DMS53 treated with DMSO at 0.1 percent for 48 hours (cell line): ENCODE measurements around the gene DOCK4.

Experiments used
- DNase-seq: peaks from one replicate; lab custom pipeline; 2025; ENCODE audit not compliant: unreplicated experiment; lab: John Stamatoyannopoulos, UW

DOCK4 gene

DNA sequence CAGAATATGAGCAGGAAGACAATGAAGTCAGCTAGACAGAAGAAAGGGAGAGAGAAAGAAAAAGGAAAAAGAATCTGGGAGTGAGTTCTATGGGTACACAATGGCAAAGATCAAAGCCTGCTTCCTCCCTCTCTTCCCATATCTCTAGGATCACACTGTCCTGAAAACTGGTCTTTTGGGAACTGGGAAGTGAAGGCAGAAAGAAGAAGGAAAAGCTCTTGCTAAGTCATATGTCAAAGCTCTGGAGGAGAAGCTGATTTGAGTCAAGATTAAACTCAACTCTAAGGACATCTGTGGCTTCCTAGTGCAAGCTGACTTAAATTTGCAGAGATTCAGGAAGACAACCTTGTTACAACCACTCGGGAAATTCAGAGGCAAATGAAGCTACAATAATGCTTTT is 147.5 kb downstream of the DOCK4 start:
- no peak for DNase-seq

DNA sequence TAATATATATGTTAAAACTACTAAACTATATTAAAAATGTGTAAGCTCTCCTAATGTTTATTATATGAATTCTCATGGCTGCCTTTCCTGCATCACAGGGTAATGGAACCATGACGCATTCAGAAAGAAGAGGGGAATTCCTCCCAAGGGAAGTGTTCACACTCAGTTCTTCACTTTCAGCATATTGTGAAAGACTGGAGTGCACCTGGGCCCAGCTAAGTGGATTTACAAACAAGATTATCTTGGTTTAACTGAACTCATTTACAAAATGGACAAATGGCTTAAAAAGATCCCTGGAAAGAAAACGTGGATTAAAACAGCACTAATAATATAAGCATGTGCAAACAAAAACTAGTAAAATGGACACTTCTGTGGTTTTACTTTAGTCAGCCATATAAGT is 149.8 kb downstream of the DOCK4 start:
- peak; percentile 79 for DNase-seq

DNA sequence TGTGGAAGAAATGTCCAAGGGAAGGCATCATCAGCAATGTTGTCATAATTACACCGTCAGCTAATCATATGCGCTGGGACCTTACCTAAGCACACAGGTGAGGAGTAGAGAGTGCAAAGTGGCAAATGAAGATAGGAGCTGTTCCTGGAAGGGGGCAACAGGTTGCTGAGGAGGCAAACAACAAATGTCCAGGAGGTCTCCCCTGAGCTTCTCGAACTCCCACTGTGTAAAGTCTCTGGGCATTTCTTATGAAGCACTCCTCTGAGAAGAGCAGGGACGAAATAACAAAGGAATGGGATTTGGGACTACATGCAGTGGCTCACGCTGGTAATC is 152.5 kb downstream of the DOCK4 start:
- DNase-seq = no peak

DNA sequence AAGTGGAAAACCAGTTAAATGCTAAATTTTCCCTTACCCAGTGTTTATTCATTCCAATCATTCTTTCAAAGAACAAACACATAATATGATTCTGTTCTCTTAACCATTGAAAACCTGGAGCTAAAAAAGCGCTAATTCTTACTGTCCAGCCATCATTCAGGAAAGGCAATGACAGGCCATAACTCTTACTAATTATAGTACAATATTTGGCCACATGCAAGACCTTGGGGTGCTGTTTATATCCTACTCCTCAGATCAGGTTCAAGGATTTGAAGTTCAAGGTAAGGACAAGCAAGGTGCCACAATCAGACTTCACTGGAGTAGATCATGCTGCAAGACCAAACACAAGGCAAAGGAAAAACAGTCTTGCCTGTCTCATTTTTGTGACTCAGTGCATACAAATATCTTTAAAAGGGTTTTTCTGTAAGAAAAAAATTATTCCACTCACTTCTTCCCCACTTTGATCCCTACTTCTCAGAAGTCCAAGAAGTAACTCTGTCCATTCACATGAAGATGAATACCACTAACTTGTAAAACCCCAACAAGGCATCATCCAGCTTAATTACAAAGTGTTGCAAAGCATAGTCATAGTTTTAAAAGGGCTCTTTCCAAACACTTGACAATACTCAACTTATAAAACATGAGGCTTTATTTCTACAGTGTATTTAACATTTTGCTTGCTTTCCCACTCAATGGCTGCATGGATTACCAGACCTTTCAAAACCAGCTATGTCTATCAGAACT is 153.0 kb downstream of the DOCK4 start:
- DNase-seq = no peak

DNA sequence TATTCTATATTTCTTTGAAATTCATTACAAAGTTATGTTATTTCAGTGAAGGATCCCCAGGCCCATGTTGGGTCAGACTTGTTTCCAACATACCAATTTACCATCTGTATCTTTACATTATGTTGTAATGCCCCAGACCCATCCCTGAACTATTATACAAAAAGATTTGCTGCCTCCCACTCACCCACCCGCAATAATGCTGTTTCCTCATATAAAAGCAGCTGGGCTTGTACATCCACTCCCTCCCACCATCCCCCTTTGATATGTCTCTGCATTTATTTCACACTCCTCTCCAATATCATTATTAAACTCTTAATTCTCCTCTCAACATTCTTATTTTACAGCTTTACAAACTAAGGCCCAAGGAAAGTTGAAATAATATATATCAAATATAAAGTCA is 153.7 kb downstream of the DOCK4 start:
- no peak for DNase-seq

DNA sequence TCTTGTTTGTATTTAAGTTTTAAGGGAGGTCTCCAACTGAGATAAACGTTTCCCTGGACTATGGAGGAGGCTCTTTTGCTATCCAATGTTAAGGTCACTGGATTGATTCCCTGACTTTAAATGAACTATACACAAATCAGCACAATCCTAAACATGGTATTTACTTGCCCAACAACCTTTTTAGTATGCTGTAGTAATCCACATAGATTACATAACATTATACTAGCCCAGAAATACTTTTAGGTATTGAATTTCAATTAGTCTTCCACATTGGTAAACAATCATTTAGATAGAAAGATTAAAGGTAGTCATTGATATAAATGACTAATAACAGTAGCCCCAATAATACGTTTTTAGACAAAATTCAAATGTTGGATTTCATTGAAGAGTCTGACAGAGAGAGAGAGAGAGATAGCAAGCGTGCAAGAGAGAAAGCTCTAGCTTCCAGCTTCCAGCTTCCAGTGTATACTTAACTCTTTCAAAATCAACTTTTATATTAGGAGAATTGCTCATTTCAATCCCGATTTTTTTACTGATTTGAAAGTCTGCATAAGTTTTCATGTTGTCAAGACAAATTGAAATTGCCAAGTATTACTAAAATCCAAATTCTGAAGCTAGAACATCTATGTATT is 155.8 kb downstream of the DOCK4 start:
- DNase-seq = no peak

DNA sequence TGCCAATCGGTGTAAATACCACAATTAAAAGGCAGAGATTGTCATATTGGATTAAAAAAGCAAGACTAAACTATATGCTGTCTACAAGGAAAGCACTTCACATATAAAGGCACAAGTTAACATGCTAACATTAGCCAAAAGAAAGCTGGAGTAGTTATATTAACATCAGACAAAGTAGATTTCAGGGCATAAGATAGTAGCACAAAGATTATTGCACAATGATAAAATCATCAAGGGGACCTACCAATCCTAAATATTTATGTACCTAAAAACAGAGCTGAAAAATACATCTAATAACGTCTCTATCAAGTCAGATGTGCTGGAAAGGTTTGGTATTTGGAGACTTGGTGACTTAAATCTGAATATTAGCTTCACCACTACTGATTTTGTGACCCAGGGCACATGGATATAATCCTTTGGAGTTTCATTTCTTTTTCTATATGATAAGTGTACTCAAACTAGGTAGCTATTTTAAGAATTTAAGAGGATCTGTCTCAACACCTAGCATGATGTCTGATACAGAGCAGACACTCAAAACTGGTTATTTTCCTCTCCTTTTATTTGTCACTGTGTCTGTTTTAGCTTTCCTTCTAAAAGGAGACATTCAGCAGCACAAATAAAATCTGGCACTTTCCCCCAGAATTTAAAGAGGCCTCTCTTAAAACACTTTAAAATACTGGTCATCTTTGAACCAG is 156.5 kb downstream of the DOCK4 start:
- no peak for DNase-seq

DNA sequence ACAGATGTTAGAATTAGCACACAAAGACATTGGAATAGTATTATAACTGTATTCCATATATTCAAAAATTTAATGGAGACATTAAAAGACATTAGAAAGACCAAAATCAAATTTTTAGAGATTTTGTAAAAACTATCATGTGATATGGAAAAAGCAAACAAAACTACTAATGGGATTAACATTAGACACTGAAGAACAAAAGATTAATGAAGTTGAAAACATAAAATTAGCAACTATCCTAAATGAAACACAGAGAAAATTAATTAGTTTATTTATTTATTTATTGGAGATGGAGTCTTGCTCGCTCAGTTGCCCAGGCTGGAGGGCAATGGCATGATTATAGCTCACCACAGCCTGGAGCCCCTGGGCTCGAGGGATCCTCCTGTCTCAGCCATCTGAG is 158.8 kb downstream of the DOCK4 start:
- DNase-seq = no peak

DNA sequence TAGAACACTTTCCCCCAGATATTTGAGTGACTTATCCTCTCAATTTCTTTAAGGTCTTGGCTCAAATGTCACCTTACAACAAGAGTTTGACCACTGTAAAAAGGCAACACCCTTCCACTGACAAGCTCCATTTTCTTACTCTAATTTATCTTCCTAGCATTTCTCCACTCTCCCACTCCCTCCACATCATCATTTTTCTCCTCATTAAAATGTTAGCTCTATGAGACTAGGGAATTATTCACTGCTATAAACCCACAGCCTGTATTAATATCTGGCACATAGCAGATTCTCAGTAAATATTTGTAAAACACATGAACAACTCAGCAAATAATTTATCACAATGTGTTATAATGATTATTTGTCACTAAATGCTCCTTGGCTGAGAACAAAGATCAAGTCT is 161.0 kb downstream of the DOCK4 start:
- no peak for DNase-seq

DNA sequence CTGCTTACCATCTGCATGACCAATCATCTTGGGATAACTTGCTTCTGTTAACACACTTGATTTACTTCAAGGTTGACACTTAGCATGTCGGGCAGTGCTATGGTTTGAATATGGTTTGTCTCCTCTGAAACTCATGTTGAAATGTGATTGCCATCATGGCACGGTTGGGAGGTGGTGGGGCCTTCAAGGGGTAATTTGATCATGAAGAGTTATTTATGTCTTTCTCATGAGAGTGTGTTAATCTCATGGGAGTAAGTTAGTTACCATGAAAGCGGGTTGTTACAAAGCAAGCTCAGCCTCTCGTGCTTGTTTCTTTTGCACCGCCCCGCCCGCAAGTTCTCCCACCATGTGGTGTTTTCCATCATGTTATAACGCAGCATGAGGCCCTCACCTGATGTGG is 163.6 kb downstream of the DOCK4 start:
- DNase-seq = no peak

DNA sequence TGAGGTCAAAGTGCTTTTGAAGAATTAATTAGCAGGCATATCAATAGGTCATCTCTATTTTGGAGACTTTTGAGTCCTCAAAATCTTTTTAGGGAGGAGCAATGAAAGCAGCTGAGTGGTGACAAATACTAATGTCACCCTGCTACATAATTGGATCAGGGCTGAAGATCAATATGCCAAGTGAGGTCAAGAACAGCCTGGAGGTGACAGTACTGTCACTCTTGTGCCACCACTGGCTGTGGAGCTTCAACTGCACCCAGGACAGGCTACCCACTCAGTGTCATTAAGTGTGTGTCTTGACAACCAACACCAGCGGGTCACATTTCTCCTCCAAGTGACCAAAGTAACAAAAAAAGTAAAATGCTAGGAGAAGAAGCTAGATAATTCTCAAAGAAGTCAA is 167.8 kb downstream of the DOCK4 start:
- DNase-seq = no peak

DNA sequence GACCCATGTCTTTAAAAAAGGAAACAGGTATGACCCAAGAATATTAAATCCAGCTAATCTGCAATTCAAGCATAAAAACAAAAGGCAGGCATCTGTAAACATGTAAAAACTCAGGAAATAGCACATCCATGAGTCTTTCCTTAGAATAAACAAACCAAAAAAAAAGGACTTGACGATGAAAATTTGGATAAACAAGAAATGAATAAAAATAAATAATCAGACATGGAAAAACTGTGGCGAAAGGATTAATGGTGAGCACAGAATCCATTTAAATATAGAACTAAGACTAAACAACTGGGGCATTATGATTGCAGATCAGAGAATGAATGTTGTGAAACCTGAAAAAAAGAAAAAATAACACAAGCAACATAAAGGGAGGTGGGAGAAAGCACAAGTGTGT is 170.1 kb downstream of the DOCK4 start:
- DNase-seq = no peak

DNA sequence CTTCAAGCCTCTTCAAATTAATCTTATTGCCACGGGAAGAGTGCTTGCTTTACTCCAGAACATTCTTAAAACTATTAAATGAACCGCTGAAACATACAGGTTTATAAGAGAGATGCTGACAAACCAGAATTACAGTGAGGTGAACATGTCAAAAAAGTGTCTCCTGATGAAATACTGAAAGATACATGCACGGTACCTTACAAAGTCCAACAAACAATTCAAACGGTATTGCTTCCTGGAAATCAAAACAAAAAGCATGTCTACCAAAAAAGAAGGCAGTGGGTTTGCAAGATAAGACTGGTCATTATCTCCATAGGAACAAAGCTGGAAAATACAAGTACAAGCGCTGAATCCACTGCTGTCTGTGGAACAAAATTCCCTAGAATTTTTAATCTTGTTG is 174.5 kb downstream of the DOCK4 start:
- DNase-seq = no peak

DNA sequence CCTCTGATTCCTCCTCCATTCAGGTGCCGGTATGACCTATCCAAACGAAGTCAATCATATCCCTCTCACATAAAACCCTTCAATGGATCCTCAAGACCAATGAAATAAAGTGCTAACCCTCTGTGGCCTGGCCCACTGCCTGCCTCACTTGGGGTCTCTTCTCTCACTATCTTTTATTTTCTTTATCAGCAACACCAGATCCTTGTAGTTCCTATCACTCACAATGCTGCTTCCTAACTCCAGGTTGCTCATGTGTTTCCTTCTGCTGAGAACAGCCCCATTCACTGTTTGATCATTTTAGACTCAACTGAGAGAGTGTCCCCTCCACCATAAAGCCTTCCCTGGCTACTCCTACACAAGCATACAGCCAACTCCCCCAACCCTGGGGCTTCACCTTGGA is 180.6 kb downstream of the DOCK4 start:
- no peak for DNase-seq

DNA sequence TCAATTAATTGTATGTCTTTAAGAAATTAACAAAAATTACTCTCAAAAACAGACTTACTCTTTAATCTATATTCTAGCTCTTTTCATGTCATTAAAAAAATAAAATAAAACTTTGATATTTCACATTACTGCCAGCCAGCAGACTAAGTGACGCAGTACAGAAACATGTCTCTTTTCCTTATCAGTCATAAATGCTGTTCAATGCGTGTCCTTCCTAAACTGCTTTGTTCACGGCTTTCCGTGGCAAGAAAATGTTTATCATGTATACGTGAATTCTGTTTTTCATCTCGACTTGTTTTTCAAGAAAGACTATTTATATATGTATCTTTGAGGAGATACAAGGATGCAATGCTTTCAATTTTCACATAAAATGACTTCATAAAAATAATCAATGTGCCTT is 182.4 kb downstream of the DOCK4 start:
- no peak for DNase-seq

DNA sequence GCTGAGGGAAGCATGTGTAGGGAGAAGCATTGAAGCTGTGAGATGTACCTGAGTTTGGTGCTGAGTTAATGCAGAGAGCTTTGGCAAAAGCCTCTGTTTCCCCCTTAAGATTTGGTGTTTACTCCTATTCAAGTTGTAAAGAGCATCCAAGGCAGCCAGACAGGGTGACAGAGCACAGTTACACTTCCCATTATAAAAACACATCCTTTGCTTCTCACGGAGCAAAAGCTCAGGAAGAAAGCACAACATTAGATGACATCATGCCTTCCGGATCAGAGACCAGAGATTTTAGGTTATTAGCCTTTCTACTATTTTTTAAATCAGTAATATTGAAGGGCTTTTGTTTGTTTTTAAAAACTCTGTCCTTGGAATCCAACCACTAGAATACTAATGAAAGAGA is 182.9 kb downstream of the DOCK4 start:
- no peak for DNase-seq

DNA sequence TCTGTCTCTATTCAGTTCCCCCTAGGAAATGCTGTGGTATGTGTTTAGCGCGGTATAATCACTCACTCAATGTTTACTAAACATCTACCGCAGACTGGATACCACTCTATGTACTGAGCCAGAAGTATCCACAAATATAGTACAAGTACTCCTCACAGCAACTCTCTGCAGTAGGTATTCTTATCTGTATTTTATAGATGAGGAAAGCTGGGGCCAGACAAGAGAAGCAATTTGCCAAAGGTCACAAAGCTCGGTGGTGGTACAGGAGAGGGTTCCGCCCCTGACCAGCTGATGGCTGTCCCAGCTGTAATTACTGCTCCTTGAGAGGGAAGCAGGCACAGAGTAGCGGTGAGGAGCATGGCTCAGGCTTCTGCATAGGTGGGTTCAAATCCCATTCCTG is 184.1 kb downstream of the DOCK4 start:
- DNase-seq = no peak

DNA sequence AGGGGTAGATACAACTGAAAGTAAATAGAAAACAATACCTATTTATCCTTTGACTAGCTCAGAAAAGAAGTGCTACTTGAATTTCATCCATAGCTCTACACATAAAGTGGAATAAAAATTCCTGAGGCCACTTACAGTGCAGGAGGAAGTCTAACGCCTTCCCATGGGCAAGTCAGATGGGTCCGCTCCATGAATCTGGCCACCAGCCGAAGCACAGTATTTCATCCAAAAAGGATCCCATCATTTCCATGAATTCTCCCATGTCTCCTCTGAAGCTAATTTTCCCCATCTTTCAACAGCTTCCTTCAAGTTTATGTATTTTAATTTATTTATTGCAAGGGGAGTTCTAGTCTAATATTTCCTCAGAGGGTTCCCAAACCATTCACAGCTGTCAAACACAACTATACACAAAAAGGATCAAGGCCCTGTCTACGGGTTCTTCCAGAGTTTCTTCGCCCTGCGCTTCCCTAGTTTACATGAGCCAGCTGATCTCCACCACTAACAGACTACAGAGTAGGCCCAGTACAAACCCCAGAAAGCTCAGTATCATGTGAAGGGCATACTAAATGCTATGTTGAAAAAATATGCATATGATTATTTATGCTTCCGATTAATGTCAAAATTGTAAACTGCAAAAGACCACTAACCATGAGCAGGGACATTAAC is 184.7 kb downstream of the DOCK4 start:
- DNase-seq = no peak

DNA sequence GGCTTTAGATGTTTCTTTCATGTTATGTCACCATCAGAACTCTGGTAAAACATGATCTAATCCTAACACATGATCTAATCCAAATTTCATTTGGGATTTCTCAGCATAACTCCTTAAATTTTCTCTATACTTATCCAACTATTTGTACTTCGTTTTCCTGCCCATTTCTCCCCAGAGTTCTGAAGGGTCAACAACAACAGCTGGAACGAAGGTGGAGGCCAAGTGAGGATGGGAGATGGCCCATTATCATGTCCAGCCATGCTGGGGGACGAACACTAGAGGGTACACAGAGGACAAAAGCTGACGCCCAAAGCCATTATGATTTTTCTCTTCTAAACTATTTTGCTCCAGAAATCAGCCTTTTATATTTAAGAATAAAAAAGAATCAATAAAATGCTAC is 185.4 kb downstream of the DOCK4 start:
- DNase-seq = no peak

DNA sequence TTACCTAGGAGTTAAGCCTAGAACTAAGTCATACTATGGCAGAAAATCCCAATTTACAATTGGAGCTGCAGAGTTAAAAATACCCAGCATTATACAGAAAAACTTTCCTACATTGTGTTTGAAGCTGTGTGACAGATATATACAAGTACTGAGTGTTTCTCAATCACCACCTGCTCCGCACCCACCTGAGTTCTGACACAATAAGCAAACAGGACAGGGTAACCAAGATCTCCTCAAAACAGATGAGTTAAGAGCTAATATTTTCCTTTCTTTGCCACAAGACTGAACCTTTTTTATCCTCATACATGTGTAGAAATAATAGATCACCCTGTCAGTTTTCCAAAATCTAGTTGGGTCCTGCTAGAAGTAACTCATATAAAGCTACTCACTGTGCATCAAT is 186.3 kb downstream of the DOCK4 start:
- no peak for DNase-seq

DNA sequence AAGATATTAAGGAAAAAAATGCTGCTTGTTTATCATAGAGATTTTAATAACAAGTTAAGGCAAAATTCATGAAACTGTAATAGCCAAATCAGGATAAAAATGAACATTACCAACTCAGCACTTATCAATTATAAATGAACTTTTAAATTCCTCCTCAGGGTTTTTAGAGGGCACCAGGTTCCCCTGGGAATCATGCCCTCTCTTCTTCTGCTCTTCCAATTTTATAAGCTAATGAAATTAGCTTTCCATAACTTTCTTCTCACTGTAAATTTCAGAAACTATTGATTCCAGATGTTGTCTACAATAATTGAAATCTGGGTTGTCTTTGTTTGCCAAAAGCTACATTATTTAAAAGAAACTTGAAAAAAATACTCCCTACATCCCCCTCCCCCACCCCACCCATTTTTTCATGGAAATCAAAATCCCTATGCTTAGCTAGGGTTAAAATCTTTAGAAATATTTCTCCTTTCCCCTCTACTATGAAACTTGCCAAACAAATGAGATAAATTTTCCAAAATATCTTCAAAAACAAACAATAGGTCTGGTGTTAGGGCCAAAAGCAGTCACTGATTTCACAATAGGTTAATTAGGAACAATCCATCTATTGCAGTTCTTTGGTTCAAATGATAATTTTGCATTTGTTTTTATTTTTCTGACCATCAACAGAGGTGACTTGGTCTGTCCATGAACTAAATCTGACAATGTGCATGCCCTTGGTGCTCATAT is 187.7 kb downstream of the DOCK4 start:
- DNase-seq = no peak
